ENCODE data around the gene ST3GAL2.
"Not testable (repeated sequence)": the region's sequence is repeated elsewhere in the genome, so short reads cannot be mapped to it uniquely, and the experiment has no call there.

ST3GAL2 gene

DNA sequence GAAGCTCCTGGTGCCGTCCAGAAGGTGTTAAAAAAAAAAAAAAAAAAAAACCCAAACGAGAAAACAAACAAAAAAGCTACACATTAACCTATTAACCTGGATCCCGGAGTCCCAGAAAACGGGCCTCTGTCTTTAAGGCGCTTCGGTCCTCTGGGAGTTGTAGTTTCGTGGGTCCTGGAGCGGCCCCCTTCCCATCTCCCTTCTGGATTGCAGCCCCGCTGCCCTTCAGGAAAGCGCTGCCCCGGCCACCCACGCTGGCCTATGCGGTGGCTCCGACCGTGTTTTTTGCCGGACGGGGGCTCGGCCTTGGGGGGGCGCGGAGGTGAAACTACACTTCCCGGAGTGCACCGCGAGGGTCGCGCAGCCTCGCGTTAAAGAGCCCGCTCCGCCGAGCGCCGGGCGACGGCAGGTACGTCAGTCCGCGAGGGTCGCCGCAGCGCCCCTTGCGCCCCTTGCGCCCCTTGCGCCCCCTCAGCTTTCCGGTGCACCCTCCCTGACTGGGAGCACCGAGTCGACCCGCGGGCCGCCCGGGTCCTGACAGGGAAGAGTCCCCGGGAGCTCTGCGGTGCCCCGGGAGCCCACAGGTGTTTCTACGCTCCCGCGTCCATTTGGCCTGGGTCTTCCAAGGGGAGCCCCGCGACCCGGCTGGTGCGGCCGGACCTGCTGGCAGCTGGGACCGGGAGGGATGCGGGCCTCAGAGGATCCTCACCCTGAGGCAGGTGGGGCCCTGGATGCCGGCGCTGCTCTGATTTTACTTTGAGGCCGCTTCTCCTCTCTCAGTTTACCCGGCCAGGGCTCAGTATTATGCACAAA lies 15.5 kb upstream of the ST3GAL2 start, which contains the start of gene FCSK:
FCSK (plus strand) TSS at position 374 of the 813 bp plus-strand sequence. CDS start 8,596 bp downstream, outside the sequence.
- H3K4me3 Mint-ChIP-seq: peak within 1 kb of the TSS; percentile 90 to 98
- peaks cover 0 to 2% of the 10 kb centered on the region in 2 donors for H3K36me3 Mint-ChIP-seq
- H3K27me3 Mint-ChIP-seq: no peaks in the 10 kb centered on the region
- peaks cover 4 to 12% of the 10 kb centered on the region in 2 donors for H3K4me1 Mint-ChIP-seq
- ATAC-seq (replicated peaks) (peak; percentile 95 to 96), DNase-seq (peak; percentile 66)
- peak within 1 kb of the TSS; percentile 99 for H3K27ac Mint-ChIP-seq
- no peaks in the 10 kb centered on the region for H3K9me3 Mint-ChIP-seq

DNA sequence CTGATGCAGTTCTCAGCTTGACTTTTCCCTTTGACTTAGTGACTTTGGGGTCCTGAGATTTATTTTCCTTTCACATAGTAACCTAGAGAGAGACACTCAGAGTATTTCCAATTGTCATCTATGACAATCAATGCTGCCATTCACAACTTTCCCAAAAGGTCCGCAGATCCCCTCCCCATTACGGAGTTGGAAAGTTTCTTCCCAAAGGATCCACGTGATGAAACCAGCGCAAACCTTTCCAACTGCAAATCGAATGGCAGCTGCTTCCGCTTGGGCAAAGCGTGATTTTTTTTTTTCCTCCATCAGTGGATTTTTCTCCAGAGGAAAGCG lies 15.0 kb upstream of the ST3GAL2 start:
- no peaks in the 10 kb centered on the region for H3K27me3 Mint-ChIP-seq
- peaks cover 4 to 12% of the 10 kb centered on the region in 2 donors for H3K4me1 Mint-ChIP-seq
- no peaks in the 10 kb centered on the region for H3K9me3 Mint-ChIP-seq
- peaks cover 0 to 2% of the 10 kb centered on the region in 2 donors for H3K36me3 Mint-ChIP-seq
- peak overlapping the region; percentile 99 for H3K27ac Mint-ChIP-seq
- H3K4me3 Mint-ChIP-seq: peak overlapping the region; percentile 90 to 98
- DNase-seq (no peak), ATAC-seq (replicated peaks) (no peak)

DNA sequence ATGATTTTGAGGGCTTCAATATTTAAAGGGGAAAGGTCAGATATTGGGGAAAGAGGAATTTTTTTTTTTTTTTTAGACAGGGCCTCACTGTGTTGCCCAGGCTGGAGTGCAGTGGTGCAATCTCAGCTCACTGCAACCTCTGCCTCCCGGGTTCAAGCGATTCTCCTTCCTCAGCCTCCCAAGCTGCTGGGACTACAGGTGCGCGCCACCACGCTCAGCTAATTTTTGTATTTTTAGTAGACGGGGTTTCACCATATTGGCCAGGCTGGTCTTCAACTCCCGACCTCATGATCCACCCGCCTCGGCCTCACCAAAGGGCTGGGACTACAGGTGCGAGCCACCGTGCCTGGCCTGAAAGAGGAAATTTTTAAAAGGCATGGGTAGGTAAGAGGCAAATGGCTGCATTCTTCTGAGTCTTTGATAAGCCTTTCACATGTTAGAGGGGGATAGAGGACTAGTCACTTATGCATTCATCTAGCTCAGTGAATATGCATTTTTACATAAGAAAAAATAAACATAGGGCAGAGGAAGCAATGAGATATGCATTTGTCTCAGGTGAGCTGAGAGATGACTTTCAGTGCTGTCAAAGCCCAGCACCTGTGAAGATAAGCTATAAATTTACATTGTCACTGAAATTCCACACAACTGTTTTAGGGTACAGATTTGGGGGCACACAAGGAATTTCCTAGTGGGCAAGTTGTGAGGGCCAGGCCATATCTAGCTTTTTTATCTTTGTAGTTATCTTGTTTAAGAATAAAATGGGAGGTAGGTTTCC lies 14.4 kb upstream of the ST3GAL2 start:
- H3K27me3 Mint-ChIP-seq: no peaks in the 10 kb centered on the region
- ATAC-seq (replicated peaks) (no peak), DNase-seq (no peak)
- no peaks in the 10 kb centered on the region for H3K9me3 Mint-ChIP-seq
- peaks cover 0 to 2% of the 10 kb centered on the region in 2 donors for H3K36me3 Mint-ChIP-seq
- peak overlapping the region; percentile 90 to 98 for H3K4me3 Mint-ChIP-seq
- H3K4me1 Mint-ChIP-seq: peaks cover 4 to 12% of the 10 kb centered on the region in 2 donors
- peak overlapping the region; percentile 65 for H3K27ac Mint-ChIP-seq

DNA sequence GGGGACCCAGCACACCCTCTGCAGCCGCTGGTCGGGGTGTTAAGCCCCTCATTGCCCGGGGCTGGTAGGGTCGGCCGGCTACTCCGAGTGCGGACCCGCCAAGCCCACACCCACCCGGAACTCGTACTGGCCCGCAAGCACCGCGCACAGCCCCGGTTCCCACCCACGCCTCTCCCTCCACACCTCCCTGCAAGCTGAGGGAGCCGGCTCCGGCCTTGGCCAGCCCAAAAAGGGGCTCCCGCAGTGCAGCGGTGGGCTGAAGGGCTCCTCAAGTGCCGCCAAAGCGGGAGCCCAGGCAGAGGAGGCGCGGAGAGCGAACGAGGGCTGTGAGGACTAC lies 12.1 kb upstream of the ST3GAL2 start:
- ATAC-seq (replicated peaks); H3K36me3 Mint-ChIP-seq; H3K27me3 Mint-ChIP-seq; DNase-seq; H3K27ac Mint-ChIP-seq; H3K9me3 Mint-ChIP-seq: not testable (repeated sequence)
- Mint-ChIP-seq H3K4me1 (peaks cover 4 to 20% of the 10 kb centered on the region in 2 donors), H3K4me3 (peak overlapping the region in 1 of 2 donors; percentile 67)

DNA sequence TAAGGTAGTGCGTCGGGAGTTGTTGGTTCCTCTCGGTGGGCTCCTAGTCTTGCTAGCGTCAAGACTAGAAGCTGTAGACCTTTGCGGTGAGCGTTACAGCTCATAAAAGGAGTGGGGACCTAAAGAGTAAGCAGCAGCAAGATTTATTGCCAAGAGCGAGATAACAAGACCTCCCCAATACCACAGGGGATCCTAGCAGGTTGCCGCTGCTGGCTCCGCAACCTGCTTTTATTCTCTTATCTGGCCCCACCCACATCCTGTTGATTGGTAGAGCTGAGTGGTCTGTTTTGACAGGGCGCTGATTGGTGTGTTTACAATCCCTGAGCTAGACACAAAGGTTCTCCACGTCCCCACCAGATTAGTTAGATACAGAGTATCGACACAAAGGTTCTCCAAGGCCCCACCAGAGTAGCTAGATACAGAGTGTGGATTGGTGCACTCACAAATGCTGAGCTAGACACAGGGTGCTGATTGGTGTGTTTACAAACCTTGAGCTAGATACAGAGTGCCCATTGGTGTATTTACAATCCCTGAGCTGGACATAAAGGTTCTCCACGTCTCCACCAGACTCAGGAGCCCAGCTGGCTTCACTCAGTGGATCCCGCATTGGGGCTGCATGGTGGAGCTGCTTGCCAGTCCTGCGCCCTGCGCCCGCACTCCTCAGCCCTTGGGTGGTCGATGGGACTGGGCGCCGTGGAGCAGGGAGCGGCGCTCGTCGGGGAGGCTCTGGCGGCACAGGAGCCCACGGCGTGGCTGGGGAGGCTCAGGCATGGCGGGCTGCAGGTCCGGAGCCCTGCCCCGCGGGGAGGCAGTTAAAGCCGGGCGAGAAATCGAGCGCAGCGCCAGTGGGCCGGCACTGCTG lies 11.5 kb upstream of the ST3GAL2 start:
- H3K27ac Mint-ChIP-seq; H3K4me3 Mint-ChIP-seq; DNase-seq; H3K9me3 Mint-ChIP-seq; ATAC-seq (replicated peaks); H3K36me3 Mint-ChIP-seq; H3K27me3 Mint-ChIP-seq: not testable (repeated sequence)
- H3K4me1 Mint-ChIP-seq: peaks cover 4 to 16% of the 10 kb centered on the region in 2 donors

DNA sequence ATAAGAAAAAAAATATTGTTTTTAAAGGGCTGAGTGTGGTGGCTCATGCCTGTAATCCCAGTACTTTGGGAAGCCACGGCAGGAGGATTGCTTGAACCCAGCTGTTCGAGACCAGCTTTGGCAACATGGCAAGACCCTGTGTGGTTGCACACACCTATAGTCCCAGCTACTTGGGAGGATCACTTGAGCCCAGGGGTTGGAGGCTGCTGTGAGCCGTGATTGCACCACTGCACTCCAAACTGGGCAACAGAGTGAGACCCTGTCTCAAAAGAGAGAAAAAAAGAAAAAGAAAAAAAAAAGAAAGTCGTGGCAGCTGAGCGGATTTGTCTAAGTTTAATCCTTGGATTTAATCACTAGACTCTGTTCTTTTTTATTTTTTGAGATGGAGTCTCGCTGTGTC lies 9.2 kb upstream of the ST3GAL2 start:
- Mint-ChIP-seq H3K36me3 (no peaks in the 10 kb centered on the region), H3K4me1 (peaks cover 0 to 8% of the 10 kb centered on the region in 2 donors), H3K4me3 (no peak overlapping the region), H3K27me3 (no peaks in the 10 kb centered on the region), H3K9me3 (no peaks in the 10 kb centered on the region), H3K27ac (no peak overlapping the region)
- ATAC-seq (replicated peaks): no peak
- DNase-seq: no peak

DNA sequence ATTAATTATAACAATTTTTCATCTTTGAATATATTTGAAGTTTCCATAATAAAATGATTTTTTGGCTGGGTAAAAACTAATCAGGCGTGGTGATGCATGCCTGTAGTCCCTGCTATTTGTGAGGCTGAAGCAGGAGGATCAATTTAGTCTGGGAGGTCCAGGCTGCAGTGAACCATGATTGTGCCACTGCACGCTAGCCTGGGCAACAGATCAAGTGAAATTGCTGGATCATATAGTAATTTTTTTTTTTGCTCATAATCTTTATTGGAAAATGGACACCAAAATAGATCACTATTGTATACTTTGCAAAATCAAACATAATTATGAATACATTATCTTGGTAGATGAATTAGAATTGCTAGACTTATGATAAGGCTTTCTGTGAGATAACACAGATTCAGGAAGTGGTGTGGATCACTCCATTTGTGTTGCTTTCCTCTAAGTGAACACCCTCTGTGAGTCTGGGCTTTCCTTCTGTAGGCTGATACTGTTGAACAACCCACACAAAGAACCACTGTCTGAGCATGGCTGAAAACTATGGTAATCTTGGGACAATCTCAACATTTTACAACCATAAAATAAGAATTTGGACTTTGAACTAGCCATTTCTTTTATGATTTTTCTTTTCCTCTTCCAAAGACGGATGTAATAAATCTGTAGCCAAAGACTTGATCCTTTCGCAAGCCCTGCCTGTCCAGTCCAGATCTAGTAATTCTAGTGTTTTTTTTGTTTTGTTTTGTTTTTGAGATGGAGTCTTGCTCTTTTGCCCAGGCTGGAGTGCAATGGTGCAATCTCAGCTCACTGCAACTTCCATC lies 5.6 kb upstream of the ST3GAL2 start:
- peak overlapping the region; percentile 31 for H3K27ac Mint-ChIP-seq
- no peak for DNase-seq
- peaks cover 0 to 14% of the 10 kb centered on the region in 2 donors for H3K4me1 Mint-ChIP-seq
- H3K27me3 Mint-ChIP-seq: no peaks in the 10 kb centered on the region
- H3K4me3 Mint-ChIP-seq: no peak overlapping the region
- no peaks in the 10 kb centered on the region for H3K9me3 Mint-ChIP-seq
- no peaks in the 10 kb centered on the region for H3K36me3 Mint-ChIP-seq
- ATAC-seq (replicated peaks): no peak

DNA sequence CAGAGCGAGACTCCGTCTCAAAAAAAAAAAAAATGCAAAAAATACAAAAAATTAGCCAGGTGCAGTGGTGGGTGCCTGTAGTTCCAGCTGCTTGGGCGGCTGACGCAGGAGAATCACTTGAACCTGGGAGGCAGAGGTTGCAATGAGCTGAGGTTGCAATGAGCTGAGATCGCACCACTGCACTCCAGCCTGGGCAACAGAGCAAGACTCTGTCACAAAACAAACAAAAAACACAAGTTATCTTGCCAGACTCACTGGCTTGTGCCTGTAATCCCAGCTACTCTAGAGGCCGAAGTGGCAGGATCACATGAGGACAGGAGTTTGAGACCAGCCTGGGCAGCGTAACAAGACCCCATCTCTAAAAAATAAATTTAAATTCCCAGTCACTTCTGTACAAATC lies 3.4 kb upstream of the ST3GAL2 start:
- H3K27me3 Mint-ChIP-seq: no peaks in the 10 kb centered on the region
- H3K9me3 Mint-ChIP-seq: no peaks in the 10 kb centered on the region
- ATAC-seq (replicated peaks): no peak
- peaks cover 6 to 7% of the 10 kb centered on the region in 2 donors for H3K36me3 Mint-ChIP-seq
- no peak overlapping the region for H3K4me3 Mint-ChIP-seq
- DNase-seq: no peak
- H3K4me1 Mint-ChIP-seq: peaks cover 9 to 28% of the 10 kb centered on the region in 2 donors
- H3K27ac Mint-ChIP-seq: no peak overlapping the region

DNA sequence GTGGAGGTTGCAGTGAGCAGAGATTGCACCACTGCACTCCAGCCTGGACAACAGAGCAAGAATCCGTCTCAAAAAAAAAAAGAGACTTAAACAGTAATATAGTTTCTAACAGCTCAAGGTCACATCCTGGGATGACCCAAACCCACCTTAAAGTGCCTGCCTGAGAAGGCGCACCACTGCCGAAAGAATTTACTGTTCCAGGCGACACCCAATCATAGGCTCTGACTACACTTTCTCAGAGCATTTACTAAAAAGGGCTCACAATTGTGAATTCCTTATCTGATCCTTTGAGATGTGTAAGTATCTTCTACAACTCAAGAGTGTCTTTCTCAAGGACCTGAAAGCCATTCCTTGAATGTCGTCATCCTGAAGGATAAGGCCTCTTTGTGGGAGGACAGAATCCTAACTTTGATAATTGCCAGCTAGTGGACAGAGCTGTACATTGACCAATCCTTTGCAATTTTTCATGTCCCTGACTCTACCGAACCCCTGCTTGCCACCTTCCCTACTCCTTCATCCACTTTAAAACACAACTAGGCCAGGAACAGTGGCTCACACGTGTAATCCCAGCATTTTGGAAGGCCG lies 2.6 kb upstream of the ST3GAL2 start:
- Mint-ChIP-seq H3K27ac (peak overlapping the region; percentile 14), H3K9me3 (no peaks in the 10 kb centered on the region), H3K4me1 (peaks cover 16 to 28% of the 10 kb centered on the region in 2 donors), H3K36me3 (peaks cover 6 to 10% of the 10 kb centered on the region in 2 donors), H3K4me3 (no peak overlapping the region), H3K27me3 (no peaks in the 10 kb centered on the region)
- ATAC-seq (replicated peaks) (no peak), DNase-seq (no peak)

DNA sequence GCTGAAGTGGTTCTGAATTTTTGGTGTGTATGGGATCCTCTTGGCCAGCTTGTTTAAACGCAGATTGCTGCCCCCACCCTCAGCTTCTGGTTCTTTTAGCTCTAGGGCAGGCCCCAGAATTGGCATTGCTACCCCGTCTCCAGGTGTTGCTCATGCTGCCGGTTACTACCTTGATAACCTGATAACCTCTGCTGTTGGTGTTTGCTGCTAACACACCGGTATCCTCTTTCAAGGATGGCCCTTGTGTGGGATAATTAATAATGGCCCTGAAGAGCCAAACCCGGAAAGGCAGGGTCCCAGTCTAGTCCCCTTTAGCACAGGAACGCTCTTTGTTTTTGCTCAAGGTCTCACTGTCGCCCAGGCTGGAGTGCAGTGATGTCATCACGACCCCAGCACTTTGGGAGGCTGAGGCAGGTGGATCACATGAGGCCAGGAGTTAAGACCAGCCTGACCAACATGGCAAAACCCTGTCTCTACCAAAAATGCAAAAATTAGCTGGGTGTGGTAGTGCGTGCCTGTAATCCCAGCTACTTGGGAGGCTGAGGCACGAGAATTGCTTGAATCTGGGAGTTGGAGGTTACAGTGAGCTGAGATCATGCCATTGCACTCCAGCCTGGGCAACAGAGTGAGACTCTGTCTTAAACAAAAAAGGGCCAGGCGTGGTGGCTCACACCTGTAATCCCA lies 1.3 kb upstream of the ST3GAL2 start:
- Mint-ChIP-seq H3K27me3 (no peaks in the 10 kb centered on the region), H3K9me3 (no peaks in the 10 kb centered on the region), H3K27ac (no peak overlapping the region), H3K4me1 (peaks cover 18 to 37% of the 10 kb centered on the region in 2 donors), H3K36me3 (peaks cover 6 to 12% of the 10 kb centered on the region in 2 donors), H3K4me3 (peak overlapping the region; percentile 94)
- no peak for ATAC-seq (replicated peaks)
- no peak for DNase-seq

DNA sequence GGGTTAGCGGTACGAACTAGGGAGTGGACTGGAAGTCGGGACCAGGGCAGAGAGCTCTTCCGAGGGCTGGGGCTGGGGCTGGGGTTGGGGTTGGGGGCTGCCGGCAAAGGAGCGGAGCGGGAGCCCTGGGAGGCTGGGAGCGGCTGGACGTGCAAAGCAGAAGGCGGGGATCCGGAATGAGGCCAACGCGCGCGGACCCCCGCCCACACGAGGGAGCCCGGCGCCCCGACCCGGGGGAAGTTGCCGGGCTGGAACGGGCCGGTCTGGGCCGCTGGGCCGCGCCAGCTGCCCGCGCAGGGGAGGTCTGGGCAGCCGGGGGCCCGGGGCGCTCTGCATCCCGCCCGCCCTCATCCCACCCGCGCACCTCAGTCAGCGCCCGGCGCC lies 323 bp downstream of the ST3GAL2 start:
- peaks cover 33 to 52% of the 10 kb centered on the region in 2 donors for H3K4me1 Mint-ChIP-seq
- peak overlapping the region; percentile 90 for H3K27ac Mint-ChIP-seq
- ATAC-seq (replicated peaks) (no peak), DNase-seq (peak; percentile 15)
- H3K36me3 Mint-ChIP-seq: peaks cover 18 to 21% of the 10 kb centered on the region in 2 donors
- H3K9me3 Mint-ChIP-seq: no peaks in the 10 kb centered on the region
- no peaks in the 10 kb centered on the region for H3K27me3 Mint-ChIP-seq
- peak overlapping the region; percentile 99 to 100 for H3K4me3 Mint-ChIP-seq

DNA sequence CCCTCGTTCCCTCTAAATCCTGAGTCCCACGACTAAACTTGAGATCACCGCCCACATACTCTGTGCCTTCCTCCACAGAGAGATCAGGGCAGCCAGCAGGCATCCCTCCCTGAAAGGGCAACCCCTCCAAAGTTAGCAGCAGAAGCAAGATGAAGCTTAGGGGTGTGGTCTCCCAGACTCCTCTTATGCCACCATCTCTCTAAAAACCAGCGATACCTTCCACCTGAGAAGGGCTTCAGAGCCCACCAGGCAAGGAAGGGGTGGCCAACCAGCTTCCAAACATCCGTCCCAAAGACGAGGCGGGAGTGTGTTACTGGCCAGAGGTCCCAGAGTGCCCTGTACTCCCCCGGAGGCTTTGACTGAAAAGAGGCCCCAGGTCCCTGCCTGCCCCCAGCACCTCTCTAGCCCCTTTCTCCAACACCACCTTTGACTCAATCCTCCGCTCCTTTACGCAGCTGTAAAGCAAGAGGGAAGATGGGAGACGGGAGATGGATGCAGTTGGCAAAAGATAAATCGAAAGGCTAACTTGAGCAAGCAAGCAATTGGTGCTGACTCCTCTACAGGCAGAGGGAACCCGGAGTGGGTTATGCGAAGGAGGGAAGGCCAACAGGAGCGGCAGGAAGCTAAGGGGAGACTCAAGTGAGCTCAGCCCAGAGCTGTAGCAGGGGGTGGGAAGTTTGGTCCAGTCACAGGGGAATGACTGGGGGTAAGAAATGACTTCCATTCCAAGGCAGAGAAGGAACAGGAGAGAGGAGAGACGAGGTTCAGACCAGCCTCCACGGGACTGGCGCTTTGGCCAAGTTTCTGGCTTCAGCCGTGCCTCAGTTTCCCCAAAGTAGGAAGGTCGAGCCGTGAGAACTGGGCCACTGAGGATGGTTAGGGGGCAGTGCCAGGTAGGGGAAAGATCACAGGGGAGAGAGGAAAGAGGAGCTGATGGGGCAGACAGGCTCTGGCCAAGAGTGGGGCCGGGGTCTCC lies 1.0 kb downstream of the ST3GAL2 start:
- no peaks in the 10 kb centered on the region for H3K27me3 Mint-ChIP-seq
- H3K4me3 Mint-ChIP-seq: peak overlapping the region; percentile 99 to 100
- no peaks in the 10 kb centered on the region for H3K9me3 Mint-ChIP-seq
- DNase-seq: no peak
- H3K4me1 Mint-ChIP-seq: peaks cover 40 to 59% of the 10 kb centered on the region in 2 donors
- ATAC-seq (replicated peaks): no peak
- peaks cover 18 to 23% of the 10 kb centered on the region in 2 donors for H3K36me3 Mint-ChIP-seq
- H3K27ac Mint-ChIP-seq: peak overlapping the region; percentile 90

Data from stimulated activated naive B cell treated with anti-CD40 and anti-IgM and Interleukin-4, amounts not matched to agents 10 μg/mL and 1 μg/mL and 100 μg/mL, for 72 hours (primary cell).